ENCODE results near the gene TST.

DNA sequence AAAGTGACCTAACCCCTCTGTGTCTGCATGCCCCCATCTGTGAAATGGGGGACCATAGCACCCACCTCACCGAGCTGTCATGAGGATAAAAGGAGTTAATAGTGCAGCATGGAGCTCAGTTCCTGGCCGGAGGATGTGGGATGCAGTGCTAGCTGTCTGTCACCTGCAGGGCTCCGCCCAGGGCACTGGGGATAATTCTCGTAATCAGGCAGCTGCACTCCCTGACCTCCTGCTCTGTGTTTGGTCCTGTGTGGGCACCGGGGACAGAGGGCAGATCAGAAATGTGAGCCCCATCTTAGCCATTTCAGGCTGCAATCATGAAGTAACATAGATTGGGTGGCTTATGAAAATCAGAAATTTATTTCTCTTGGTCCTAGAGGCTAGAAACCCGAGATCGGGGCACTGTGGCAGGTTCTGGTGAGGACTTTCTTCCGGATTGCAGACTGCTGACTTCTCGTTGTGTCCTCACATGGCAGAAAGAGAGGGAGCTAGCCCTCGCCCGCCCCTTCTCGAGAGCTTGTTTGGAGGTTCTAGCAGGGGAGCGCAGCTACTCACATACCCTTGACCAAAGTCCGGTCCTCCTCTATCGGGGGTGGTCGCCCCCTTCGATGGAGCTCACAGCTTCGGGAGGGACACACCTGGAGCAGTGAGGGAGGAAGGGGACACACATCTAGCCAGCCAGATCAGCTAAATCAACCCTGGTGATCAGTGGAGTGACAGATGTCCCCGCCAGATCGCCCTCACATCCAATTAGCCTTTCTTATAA is 35.5 kb upstream of the TST start:
- TF ChIP-seq, protein P1, sequence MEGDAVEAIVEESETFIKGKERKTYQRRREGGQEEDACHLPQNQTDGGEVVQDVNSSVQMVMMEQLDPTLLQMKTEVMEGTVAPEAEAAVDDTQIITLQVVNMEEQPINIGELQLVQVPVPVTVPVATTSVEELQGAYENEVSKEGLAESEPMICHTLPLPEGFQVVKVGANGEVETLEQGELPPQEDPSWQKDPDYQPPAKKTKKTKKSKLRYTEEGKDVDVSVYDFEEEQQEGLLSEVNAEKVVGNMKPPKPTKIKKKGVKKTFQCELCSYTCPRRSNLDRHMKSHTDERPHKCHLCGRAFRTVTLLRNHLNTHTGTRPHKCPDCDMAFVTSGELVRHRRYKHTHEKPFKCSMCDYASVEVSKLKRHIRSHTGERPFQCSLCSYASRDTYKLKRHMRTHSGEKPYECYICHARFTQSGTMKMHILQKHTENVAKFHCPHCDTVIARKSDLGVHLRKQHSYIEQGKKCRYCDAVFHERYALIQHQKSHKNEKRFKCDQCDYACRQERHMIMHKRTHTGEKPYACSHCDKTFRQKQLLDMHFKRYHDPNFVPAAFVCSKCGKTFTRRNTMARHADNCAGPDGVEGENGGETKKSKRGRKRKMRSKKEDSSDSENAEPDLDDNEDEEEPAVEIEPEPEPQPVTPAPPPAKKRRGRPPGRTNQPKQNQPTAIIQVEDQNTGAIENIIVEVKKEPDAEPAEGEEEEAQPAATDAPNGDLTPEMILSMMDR (IDR thresholded peaks at IDR 0.05): no peak
- no peak for TF ChIP-seq POLR2A (IDR thresholded peaks at IDR 0.05)

Data from prostate gland (tissue), 2 donors.